ENCODE results near the gene DUT.

DUT gene

DNA sequence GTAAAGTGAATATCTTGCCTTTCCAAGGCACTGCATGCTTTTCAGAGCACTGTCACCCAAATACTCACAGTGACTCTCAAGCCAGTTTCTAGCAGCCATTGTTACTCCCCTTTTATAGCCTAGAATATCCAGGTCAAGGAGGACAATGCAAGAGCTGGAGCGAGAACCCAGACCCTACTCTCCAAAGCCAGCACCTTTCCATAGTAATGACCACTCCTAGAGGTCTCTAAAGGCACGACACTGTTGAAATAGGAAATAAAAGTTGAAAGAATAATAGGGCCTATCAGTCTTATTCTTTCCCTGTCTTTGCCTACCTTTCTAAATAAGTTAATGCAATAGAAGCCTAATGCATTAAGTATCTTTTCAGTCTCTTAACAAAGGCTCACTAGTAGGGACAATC, 33.6 kb upstream of the DUT start:
- Histone ChIP-seq H3K4me3 (replicated peaks; ENCODE audit: insufficient read depth, low read length) (no peak overlapping the region), H3K27me3 (ENCODE audit: insufficient read depth, poor library complexity, severe bottlenecking) (no peaks in the 10 kb centered on the region), H3K27ac (replicated peaks) (no peak overlapping the region)
- no peak for DNase-seq (ENCODE audit: low read depth in 1 of 2, low spot score in 1 of 2)
- TF ChIP-seq, protein P1, sequence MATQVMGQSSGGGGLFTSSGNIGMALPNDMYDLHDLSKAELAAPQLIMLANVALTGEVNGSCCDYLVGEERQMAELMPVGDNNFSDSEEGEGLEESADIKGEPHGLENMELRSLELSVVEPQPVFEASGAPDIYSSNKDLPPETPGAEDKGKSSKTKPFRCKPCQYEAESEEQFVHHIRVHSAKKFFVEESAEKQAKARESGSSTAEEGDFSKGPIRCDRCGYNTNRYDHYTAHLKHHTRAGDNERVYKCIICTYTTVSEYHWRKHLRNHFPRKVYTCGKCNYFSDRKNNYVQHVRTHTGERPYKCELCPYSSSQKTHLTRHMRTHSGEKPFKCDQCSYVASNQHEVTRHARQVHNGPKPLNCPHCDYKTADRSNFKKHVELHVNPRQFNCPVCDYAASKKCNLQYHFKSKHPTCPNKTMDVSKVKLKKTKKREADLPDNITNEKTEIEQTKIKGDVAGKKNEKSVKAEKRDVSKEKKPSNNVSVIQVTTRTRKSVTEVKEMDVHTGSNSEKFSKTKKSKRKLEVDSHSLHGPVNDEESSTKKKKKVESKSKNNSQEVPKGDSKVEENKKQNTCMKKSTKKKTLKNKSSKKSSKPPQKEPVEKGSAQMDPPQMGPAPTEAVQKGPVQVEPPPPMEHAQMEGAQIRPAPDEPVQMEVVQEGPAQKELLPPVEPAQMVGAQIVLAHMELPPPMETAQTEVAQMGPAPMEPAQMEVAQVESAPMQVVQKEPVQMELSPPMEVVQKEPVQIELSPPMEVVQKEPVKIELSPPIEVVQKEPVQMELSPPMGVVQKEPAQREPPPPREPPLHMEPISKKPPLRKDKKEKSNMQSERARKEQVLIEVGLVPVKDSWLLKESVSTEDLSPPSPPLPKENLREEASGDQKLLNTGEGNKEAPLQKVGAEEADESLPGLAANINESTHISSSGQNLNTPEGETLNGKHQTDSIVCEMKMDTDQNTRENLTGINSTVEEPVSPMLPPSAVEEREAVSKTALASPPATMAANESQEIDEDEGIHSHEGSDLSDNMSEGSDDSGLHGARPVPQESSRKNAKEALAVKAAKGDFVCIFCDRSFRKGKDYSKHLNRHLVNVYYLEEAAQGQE (IDR thresholded peaks at IDR 0.05; ENCODE audit: insufficient replicate concordance, low read depth), result no peak
- TF ChIP-seq POLR2AphosphoS5 (IDR thresholded peaks at IDR 0.05; ENCODE audit: low read depth), result no peak
- TF ChIP-seq, protein P2, sequence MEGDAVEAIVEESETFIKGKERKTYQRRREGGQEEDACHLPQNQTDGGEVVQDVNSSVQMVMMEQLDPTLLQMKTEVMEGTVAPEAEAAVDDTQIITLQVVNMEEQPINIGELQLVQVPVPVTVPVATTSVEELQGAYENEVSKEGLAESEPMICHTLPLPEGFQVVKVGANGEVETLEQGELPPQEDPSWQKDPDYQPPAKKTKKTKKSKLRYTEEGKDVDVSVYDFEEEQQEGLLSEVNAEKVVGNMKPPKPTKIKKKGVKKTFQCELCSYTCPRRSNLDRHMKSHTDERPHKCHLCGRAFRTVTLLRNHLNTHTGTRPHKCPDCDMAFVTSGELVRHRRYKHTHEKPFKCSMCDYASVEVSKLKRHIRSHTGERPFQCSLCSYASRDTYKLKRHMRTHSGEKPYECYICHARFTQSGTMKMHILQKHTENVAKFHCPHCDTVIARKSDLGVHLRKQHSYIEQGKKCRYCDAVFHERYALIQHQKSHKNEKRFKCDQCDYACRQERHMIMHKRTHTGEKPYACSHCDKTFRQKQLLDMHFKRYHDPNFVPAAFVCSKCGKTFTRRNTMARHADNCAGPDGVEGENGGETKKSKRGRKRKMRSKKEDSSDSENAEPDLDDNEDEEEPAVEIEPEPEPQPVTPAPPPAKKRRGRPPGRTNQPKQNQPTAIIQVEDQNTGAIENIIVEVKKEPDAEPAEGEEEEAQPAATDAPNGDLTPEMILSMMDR (IDR thresholded peaks at IDR 0.05; ENCODE audit: insufficient read depth, low read length), result no peak
- no peak for TF ChIP-seq GABPA (IDR thresholded peaks at IDR 0.05; ENCODE audit: low read depth)
- no peak for TF ChIP-seq SPI1 (IDR thresholded peaks at IDR 0.05; ENCODE audit: borderline replicate concordance, low read depth)

DNA sequence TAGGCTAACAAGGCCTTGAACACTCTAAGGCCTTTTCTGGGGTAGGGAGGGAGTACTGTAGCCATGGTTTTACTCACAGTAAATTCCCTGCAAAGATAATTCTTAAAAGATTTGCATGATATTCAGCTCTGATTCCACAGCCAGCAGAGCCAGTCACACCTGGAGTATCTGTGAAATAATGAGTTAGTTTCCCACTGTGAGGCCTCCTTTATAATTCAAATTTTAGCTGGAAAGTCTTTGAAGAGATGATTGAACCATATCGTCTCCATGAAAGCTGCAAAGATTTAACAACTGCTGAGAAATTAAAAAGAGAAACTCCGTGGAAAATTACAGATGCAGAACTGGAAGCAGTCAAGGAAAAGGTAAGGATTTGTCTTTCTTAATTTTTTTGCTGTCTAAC, 32.3 kb upstream of the DUT start:
- DNase-seq (ENCODE audit: low read depth in 1 of 2, low spot score in 1 of 2), result no peak
- TF ChIP-seq GABPA (IDR thresholded peaks at IDR 0.05; ENCODE audit: low read depth) (no peak), SPI1 (IDR thresholded peaks at IDR 0.05; ENCODE audit: borderline replicate concordance, low read depth) (no peak)
- no peak overlapping the region for H3K27ac ChIP-seq (replicated peaks)
- no peak overlapping the region for H3K4me3 ChIP-seq (replicated peaks; ENCODE audit: insufficient read depth, low read length)
- no peaks in the 10 kb centered on the region for H3K27me3 ChIP-seq (ENCODE audit: insufficient read depth, poor library complexity, severe bottlenecking)

DNA sequence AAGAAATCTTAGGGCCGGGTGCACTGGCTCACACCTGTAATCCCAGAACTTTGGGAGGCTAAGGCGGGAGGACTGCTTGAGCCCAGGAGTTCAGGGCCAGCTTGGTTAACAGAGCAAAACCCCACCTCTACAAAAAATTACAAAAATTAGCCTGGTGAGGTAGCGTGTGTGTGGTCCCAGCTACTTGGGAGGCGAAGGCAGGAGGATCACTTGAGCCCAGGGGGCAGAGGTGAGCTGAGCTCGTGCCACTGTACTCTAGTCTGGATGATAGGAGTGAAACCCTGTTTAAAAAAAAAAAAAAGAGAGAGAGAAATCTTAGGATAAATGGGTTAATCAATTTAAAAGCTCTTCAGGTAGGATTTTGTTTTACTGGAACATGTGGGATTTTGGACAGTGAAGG, 31.2 kb upstream of the DUT start:
- no peak for TF ChIP-seq POLR2AphosphoS5 (IDR thresholded peaks at IDR 0.05; ENCODE audit: low read depth)
- TF ChIP-seq GABPA (IDR thresholded peaks at IDR 0.05; ENCODE audit: low read depth), result no peak
- no peak for TF ChIP-seq SPI1 (IDR thresholded peaks at IDR 0.05; ENCODE audit: borderline replicate concordance, low read depth)
- TF ChIP-seq, protein P1 (IDR thresholded peaks at IDR 0.05; ENCODE audit: insufficient replicate concordance, low read depth), result no peak
- H3K27me3 ChIP-seq (ENCODE audit: insufficient read depth, poor library complexity, severe bottlenecking), result no peaks in the 10 kb centered on the region
- no peak for DNase-seq (ENCODE audit: low read depth in 1 of 2, low spot score in 1 of 2)
- no peak overlapping the region for H3K4me3 ChIP-seq (replicated peaks; ENCODE audit: insufficient read depth, low read length)
- H3K27ac ChIP-seq (replicated peaks), result no peak overlapping the region

DNA sequence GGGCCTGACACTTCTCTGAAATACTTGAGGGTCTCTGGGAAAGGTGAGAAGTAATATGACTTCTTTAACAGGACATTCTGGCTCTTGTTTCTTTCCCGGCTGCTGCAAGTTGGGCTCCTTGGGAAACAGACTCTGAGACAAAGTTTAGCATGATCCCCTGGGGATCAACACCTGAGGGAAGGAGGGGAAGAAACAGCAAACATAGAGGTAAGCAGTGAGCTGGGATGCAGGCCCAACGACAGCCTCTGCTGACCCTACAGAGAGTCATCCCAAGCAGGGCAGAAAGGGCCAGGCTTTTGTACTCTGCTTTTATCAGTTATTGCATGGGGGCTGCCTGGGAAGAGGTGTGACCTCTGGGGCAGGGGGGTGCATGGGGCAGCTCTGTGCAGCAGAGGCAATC, 26.8 kb upstream of the DUT start:
- DNase-seq (ENCODE audit: low read depth in 1 of 2, low spot score in 1 of 2), result no peak
- no peak for TF ChIP-seq POLR2AphosphoS5 (IDR thresholded peaks at IDR 0.05; ENCODE audit: low read depth)
- no peak for TF ChIP-seq SPI1 (IDR thresholded peaks at IDR 0.05; ENCODE audit: borderline replicate concordance, low read depth)
- TF ChIP-seq, protein P2 (IDR thresholded peaks at IDR 0.05; ENCODE audit: insufficient read depth, low read length), result no peak
- TF ChIP-seq, protein P1 (IDR thresholded peaks at IDR 0.05; ENCODE audit: insufficient replicate concordance, low read depth), result no peak
- no peak for TF ChIP-seq GABPA (IDR thresholded peaks at IDR 0.05; ENCODE audit: low read depth)
- no peak overlapping the region for H3K27ac ChIP-seq (replicated peaks)

More for the DNA sequence above, 26.8 kb upstream of the DUT start:
- no peaks in the 10 kb centered on the region for H3K27me3 ChIP-seq (ENCODE audit: insufficient read depth, poor library complexity, severe bottlenecking)
- H3K4me3 ChIP-seq (replicated peaks; ENCODE audit: insufficient read depth, low read length), result no peak overlapping the region
